ENCODE data around the gene SRSF4.
"Not testable (repeated sequence)": the region's sequence is repeated elsewhere in the genome, so short reads cannot be mapped to it uniquely, and the experiment has no call there.

The SRSF4 gene

DNA sequence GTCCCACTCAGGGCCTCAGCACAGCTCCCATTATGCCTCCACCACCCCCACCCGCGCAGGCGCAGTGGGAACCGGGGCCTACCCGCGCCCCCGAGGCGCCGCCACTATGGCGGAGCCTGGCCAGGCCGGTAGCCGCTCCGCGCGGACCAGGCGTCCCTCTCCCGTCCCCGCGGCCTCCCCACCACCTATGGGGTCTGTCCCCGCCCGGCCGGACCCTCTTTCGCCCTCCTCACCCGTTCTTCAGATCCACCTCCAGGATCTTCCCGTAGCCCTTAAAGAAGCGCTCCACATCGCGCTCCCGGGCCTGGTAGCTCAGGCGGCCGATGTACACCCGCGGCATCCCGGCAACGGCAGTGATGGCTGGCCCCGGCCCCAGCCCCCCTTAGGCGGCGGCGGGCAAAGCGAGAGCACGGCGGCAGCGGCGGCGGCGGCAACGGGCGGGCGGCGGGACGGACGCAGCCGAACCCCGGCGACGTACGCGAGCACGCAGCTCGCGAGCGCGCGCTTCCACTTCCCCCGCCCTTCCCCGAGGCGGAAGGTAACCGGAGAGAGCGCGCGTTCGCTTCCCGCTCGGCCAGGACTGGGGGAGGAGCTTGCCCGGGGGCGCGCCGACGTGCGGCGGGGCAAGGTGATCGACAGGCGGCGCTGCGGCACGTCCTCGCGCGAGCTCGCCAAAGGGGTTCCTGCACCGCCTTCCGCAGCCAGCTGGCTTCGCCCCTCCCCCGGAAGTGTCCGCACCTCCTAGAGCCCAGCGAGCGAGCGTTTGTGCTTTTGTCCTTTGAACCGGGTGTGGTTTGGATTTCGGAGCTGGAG is at the start of gene SRSF4:
Gene SRSF4, minus strand, starts transcription at position 488 of the 813 bp plus-strand sequence. Its CDS starts 148 bp downstream, at position 340.
- DNase-seq = peak; percentile 97

- peak; percentile 66 for DNase-seq
Observed at GRCh38 chr1:29230553-29231378, 49.1 kb upstream of the SRSF4 start, which contains the start of gene MECR. TSS of gene MECR (minus strand) at chr1:29230934. CDS start at chr1:29230906, 28 bp downstream.

DNA sequence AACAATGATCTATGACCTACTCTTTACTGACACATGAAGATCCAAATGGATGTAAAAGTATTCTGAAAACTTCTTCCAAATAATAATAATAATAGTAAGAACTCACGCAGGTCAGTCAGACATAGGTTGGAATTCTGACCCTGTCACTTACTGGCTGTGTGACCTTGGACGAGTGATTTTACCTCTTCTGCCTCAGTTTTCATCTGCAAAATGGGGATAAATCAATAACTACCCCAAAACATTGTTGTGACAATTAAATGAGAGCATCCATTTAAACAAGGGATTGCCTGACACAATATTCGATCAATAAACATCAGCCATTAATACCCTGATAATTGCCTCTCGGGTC is 48.5 kb upstream of the SRSF4 start:
- no peak for DNase-seq

GRCh38 chr1:29227511-29227910 is 45.8 kb upstream of the SRSF4 start:
- no peak for DNase-seq

GRCh38 chr1:29225361-29225760 is 43.7 kb upstream of the SRSF4 start:
- no peak for DNase-seq

DNA sequence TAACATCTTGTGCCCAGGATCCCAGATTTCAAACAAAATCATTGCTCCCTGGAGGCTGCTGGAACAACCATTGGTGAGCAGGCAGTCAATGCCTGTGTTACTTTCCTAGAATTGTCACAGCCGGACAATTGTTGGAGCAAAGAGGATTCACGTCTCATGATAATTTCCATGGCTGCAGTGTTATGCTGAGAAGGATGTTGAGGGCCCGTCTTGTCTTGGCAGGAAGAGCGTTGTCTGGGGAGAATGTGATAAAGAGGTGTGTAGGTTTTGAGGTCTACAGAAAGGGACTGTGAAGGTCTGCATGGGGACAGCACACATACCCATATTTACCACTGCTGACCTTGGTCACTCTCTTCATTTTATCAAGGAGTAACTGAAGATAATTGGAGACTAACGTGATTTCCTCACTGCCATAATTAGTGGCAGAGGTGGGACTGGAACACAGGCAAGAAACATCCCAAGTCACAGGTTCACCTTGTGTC is 42.7 kb upstream of the SRSF4 start:
- no peak for DNase-seq

DNA sequence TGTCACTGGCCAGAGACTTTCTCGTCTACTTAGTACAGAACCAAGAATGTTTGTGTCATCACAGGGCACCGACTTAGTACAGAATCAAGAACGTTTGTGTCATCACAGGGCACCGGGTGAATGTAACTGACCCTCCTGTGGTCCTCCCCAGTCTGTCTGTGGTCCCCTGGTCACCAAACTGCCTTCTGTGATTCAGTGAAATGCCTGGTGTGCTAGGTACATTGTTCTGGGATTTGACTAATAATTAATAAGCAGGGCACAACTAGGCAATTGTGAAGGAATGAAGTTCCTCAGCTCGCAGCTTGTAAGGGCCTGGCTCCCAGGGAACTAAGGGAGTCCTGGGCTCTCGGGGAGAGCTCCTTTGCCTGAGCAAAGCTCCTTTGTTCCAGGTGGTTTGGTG is 41.8 kb upstream of the SRSF4 start:
- DNase-seq = no peak

DNA sequence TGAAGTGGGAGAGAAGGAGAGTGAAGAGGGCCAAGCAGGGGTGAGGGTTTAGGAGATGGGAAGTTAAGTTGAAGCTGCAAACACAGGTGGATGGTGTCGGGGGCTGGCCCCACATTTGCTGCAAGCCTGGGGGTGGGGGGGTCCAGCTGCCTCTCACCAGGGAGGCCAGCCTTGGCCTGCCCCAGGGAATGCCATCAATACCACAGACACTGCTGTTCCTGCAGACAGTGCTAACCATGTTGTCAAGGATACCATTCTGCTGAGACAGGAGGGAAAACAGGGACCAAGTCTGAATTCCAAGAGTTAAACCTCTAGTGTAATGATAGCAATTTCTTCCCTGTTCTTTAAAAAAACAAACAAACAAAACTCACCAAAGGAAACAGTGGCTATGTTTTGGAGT is 41.0 kb upstream of the SRSF4 start:
- no peak for DNase-seq

GRCh38 chr1:29222260-29222659 is 40.6 kb upstream of the SRSF4 start:
- not testable (repeated sequence) for DNase-seq

- no peak for DNase-seq
Observed at GRCh38 chr1:29221296-29221695, 39.6 kb upstream of the SRSF4 start.

DNA sequence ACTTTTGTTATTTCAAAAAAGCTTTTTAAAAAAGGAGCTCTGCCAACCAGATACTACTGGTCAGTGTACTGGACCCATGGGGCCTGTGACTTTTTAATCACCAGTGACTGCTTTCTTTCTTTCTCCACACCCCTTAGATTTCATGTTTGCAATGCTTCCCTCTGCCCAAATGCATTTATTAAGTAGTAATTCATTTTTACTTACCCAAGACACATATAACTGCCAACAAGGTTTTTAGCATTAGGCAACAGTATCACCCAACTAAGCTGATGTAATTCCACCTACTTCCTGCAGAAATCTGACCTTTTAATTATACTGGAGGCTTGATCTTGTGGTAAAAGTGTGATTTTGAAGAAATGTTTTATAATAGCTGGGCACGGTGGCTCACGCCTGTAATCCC is 36.5 kb upstream of the SRSF4 start:
- no peak for DNase-seq

DNA sequence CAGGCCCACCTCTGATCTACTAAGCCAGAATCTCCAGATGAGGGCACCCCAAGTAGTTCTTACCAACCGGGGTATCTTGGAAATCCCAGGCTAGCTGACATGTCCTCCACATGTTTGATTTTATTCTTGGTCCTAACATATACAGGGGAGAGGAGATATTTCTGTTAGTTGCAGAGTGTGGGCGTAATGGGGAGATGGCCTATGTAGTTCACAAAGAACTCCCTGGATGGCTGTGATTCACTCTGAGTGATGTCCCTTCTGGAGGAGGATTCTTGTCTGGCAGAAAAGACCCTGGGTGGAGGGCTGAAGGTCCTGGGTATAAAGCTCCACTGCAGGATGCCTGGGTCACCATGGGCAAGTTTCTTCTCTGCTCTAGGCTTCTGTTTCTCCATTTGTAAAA is 35.9 kb upstream of the SRSF4 start:
- DNase-seq = no peak

- no peak for DNase-seq
Observed at GRCh38 chr1:29213055-29213454, 31.4 kb upstream of the SRSF4 start.

DNA sequence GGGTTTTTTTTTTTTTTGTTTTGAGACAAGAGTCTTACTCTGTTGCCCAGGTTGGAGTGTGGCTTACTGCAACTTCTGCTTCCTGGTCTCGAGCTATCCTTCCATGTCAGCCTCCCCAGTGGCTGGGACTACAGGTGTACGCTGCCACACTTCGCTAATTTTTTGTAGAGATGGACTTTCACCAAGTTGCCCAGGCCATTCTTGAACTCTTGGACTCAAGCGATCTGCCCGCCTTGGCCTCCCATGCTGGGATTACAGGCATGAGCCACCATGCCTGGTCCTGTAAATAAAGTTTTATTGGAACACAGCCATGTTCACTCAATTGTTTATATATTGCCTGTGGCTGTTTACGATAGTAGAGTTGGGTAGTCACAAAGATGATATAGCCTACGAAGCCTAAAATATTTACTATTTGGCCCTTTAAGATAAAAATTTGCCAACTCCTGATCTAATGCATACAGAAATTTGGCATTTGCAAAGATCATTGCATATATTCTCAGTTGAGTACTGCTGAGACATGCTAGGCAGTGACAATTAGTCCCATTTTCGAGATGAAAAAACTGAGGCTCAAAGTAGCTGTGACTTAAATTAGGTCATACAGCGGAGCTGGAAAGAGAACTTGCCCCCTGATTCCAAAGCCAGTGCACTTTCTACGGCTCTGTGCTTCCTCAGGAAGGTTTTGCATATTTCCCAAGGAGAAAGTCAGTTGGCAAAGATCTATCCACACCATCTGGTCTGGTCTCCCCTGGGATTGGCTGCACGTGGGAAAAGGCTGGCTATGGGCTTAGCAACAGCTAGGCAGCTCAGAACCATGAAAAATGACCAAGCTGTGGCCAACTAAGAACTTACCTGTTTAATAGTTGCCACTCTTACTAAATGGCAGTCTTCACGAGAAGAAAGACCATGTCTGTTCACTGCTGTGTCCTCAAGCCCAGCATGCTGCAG is 29.7 kb upstream of the SRSF4 start:
- no peak for DNase-seq

GRCh38 chr1:29210278-29211085 is 28.8 kb upstream of the SRSF4 start:
- DNase-seq = no peak

DNA sequence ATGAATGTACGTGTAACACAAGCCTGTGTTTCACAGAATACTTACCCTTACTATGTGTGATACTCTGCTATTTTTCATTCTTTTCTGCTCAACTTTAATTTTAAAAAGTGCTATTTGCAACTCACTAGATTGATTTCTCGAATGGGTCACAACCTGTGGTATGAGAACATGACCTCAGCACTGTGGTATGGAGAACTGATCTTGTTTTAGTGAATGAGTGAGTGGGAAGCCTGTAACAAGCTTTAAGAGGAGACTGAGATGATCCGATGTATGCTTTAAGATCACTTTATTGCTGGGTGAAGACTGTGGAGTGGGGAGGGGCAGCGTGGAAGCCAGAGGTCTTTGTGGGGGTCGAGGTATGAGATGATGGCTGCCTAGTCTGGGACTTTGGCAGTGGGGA is 27.5 kb upstream of the SRSF4 start:
- no peak for DNase-seq

- no peak for DNase-seq
Observed at GRCh38 chr1:29208442-29208841, 26.7 kb upstream of the SRSF4 start.

- peak; percentile 67 for DNase-seq
Observed at GRCh38 chr1:29202584-29203340, 21.1 kb upstream of the SRSF4 start.

- DNase-seq = no peak
Observed at GRCh38 chr1:29202053-29202452, 20.4 kb upstream of the SRSF4 start.

GRCh38 chr1:29201595-29202051 is 19.9 kb upstream of the SRSF4 start:
- no peak for DNase-seq

Data from NCI-H2081 treated with DMSO at 0.1 percent for 48 hours (cell line).